Astrocyte (in vitro differentiated cells and primary cell): ENCODE data around the gene MCF2L. TPM values are rescaled to one million over a fixed set of nuclear protein-coding genes. Genes with fewer than 3 reads are reported as not detected.

ENCODE experiments used
- DNase-seq: peaks from one replicate; pipeline ENCODE4 v3.0.0-alpha.2; 2010; ENCODE audit warnings: low read depth
- FAIRE-seq: peaks from 2 replicates; lab custom pipeline; 2011; peaks lifted over from hg19 to GRCh38; lab: Jason Lieb, UNC
- H2AFZ ChIP-seq: 2 replicates; pipeline ENCODE4 v1.6.0; 2012; ENCODE audit warnings: low read depth, low read length, inconsistent platforms
- H3K27ac ChIP-seq: 2 replicates; pipeline ENCODE4 v1.5.1; 2011; ENCODE audit warnings: low read depth, low read length, inconsistent platforms
- H3K27me3 ChIP-seq: 2 replicates; pipeline ENCODE4 v1.6.0; 2011; ENCODE audit warnings: low read length, inconsistent platforms; ENCODE audit not compliant: insufficient read depth
- H3K36me3 ChIP-seq: 2 replicates; pipeline ENCODE4 v1.5.1; 2011; ENCODE audit warnings: low read length, inconsistent platforms; ENCODE audit not compliant: insufficient read depth
- H3K4me1 ChIP-seq: 2 replicates; pipeline ENCODE4 v1.5.1; 2011; ENCODE audit warnings: low read length, inconsistent platforms; ENCODE audit not compliant: insufficient read depth
- H3K4me2 ChIP-seq: 2 replicates; pipeline ENCODE4 v1.6.0; 2012; ENCODE audit warnings: low read length, inconsistent platforms
- H3K4me3 ChIP-seq: 2 replicates; pipeline ENCODE4 v1.5.1; 2011; ENCODE audit warnings: low read depth, mild to moderate bottlenecking, low read length, inconsistent platforms; ENCODE audit not compliant: insufficient read depth
- H3K79me2 ChIP-seq: 2 replicates; pipeline ENCODE4 v1.6.0; 2012; ENCODE audit warnings: mild to moderate bottlenecking, low read length, inconsistent platforms; ENCODE audit not compliant: insufficient read depth
- H3K9ac ChIP-seq: 2 replicates; pipeline ENCODE4 v1.6.0; 2012; ENCODE audit warnings: mild to moderate bottlenecking, low read length, inconsistent platforms
- H3K9me3 ChIP-seq: 2 replicates; pipeline ENCODE4 v1.5.1; 2012; ENCODE audit warnings: low read depth, mild to moderate bottlenecking, low read length, inconsistent platforms; ENCODE audit not compliant: insufficient read depth
- H4K20me1 ChIP-seq: 2 replicates; pipeline ENCODE4 v1.6.0; 2012; ENCODE audit warnings: low read length, inconsistent platforms; ENCODE audit not compliant: insufficient read depth
- H3K27ac Mint-ChIP-seq: one replicate; pipeline ENCODE4 v1.8.0; 2021; ENCODE audit warnings: mild to moderate bottlenecking, mixed read lengths; ENCODE audit not compliant: unreplicated experiment
- H3K27me3 Mint-ChIP-seq: one replicate; pipeline ENCODE4 v1.8.0; 2021; ENCODE audit warnings: low read depth, mixed read lengths; ENCODE audit not compliant: unreplicated experiment
- H3K36me3 Mint-ChIP-seq: one replicate; pipeline ENCODE4 v1.8.0; 2021; ENCODE audit warnings: low read depth, mixed read lengths; ENCODE audit not compliant: unreplicated experiment
- H3K4me1 Mint-ChIP-seq: one replicate; pipeline ENCODE4 v1.8.0; 2021; ENCODE audit warnings: low read depth, mixed read lengths; ENCODE audit not compliant: unreplicated experiment
- H3K4me3 Mint-ChIP-seq: one replicate; pipeline ENCODE4 v1.8.0; 2021; ENCODE audit warnings: mild to moderate bottlenecking, moderate library complexity, mixed read lengths; ENCODE audit not compliant: unreplicated experiment
- H3K9me3 Mint-ChIP-seq: one replicate; pipeline ENCODE4 v1.8.0; 2021; ENCODE audit warnings: mild to moderate bottlenecking, mixed read lengths; ENCODE audit not compliant: unreplicated experiment
- CTCF ChIP-seq: IDR thresholded peaks from 2 replicates; pipeline ENCODE4 v1.5.1; 2011; ENCODE audit warnings: low read depth, mild to moderate bottlenecking, inconsistent platforms, low read length, moderate library complexity; ENCODE audit not compliant: insufficient read depth
- EZH2 ChIP-seq: IDR thresholded peaks from 2 replicates; pipeline ENCODE4 v1.6.1; 2012; ENCODE audit warnings: mild to moderate bottlenecking, low read length, inconsistent platforms; ENCODE audit not compliant: insufficient read depth
- total RNA-seq: library from RNA; stranded (reverse); gene quantifications from 2 replicates; pipeline ENCODE4 v1.2.1, GENCODE V29; 2021

MCF2L gene
- total RNA-seq, 1 donor from 2014 or later, result 3.4 TPM

GRCh38 chr13:112981451-112981850 lies 12.4 kb downstream of the MCF2L start:
- TF ChIP-seq CTCF, result no peak
- TF ChIP-seq EZH2, result no peak
- no peak for FAIRE-seq
- Histone ChIP-seq H4K20me1 (no peaks in the 10 kb centered on the region), H3K79me2 (no peaks in the 10 kb centered on the region), H3K4me2 (no peak overlapping the region), H3K9me3 (no peaks in the 10 kb centered on the region), H3K27me3 (peaks cover 13% of the 10 kb centered on the region), H3K4me3 (no peak overlapping the region), H3K9ac (no peak overlapping the region), H3K36me3 (no peaks in the 10 kb centered on the region), H2AFZ (no peak overlapping the region), H3K27ac (no peak overlapping the region), H3K4me1 (no peaks in the 10 kb centered on the region)
- no peaks in the 10 kb centered on the region for H3K36me3 Mint-ChIP-seq
- no peaks in the 10 kb centered on the region for H3K9me3 Mint-ChIP-seq
- DNase-seq, result no peak
- H3K4me3 Mint-ChIP-seq, result no peak overlapping the region
- H3K27me3 Mint-ChIP-seq, result peaks cover 70% of the 10 kb centered on the region
- H3K27ac Mint-ChIP-seq, result no peak overlapping the region
- no peaks in the 10 kb centered on the region for H3K4me1 Mint-ChIP-seq

GRCh38 chr13:112982281-112983041 lies 13.4 kb downstream of the MCF2L start:
- Mint-ChIP-seq H3K36me3 (no peaks in the 10 kb centered on the region), H3K27ac (no peak overlapping the region)

More at GRCh38 chr13:112982281-112983041, 13.4 kb downstream of the MCF2L start:
- TF ChIP-seq EZH2 (no peak), CTCF (no peak)
- no peak for DNase-seq
- H3K9me3 Mint-ChIP-seq, result no peaks in the 10 kb centered on the region
- Histone ChIP-seq H3K79me2 (no peaks in the 10 kb centered on the region), H3K4me1 (no peaks in the 10 kb centered on the region), H3K9ac (no peak overlapping the region), H2AFZ (no peak overlapping the region), H3K9me3 (no peaks in the 10 kb centered on the region), H4K20me1 (no peaks in the 10 kb centered on the region), H3K27ac (no peak overlapping the region), H3K36me3 (no peaks in the 10 kb centered on the region), H3K27me3 (peaks cover 9% of the 10 kb centered on the region), H3K4me2 (no peak overlapping the region), H3K4me3 (no peak overlapping the region)
- peaks cover 65% of the 10 kb centered on the region for H3K27me3 Mint-ChIP-seq
- no peaks in the 10 kb centered on the region for H3K4me1 Mint-ChIP-seq
- no peak overlapping the region for H3K4me3 Mint-ChIP-seq
- FAIRE-seq, result no peak
